Kasumi-1 (cell line): ENCODE data around the gene ADAT3.

ENCODE experiments used
- DNase-seq, 2 experiments: peaks; one replicate each; lab custom pipeline; 2025; lab: John Stamatoyannopoulos, UW

The ADAT3 gene

DNA sequence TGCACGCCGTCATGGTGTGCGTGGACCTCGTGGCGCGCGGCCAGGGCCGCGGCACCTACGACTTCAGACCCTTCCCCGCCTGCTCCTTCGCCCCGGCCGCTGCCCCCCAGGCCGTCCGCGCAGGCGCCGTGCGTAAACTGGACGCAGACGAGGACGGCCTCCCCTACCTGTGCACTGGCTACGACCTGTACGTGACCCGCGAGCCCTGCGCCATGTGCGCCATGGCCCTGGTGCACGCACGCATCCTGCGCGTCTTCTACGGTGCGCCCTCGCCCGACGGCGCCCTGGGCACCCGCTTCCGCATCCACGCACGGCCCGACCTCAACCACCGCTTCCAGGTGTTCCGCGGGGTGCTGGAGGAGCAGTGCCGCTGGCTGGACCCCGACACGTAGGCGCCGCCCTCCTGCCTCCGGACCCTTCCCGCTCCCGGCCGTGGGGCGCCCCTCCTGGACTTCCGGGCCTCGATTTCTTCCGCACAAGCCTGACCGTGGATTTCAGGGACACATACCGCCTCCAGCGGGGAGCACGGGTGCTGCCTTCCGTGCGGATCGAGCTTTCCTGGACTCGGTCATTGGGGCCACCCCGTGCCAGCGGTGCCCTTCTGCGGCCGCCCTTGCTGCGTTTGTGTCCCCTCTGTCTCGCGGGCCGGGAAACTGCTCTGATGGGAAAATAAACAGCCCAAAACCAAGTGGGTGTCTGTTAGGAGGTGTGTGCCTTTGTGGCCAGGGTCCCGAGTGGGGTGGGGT lies 7.7 kb downstream of the ADAT3 start:
- no peak for DNase-seq

DNA sequence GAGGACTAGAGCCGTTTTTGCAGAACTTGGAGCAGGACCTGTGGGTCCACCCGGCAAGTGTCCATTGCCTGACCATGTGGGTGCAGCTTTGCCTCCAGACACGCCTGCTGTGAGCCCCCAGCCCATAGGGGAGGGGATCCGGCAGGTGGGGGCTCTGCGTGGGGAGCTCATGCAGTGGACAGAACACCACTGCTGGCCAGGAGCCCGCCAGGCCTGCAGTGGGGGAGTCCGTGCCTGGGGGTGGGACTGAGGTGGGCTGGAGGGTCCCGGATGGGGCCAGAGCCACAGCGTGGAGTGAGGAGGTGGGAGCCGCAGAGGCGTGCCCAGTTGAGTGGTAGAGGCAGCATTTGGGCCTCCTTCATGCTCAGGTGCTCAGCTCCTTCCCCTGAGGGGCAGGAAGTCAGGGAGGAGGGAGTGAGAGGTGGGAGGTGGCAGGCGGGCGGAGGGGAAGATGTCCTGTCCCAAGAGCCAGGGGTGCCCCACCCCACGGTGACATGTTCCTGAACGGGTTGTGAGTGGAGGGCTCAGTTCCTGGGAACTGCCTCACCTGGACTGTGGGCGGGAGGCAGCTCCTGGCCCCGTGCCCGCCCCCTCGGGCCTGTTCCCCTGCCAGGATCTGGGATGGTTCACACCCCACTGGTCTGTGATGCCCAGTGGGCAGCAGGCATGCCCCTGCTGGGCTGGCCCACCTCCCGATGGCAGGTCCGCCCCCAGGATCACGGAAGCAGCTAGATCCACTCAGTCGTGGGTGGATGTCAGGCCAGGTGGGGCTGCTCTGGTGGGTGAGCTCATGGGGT lies 8.8 kb downstream of the ADAT3 start:
- no peak for DNase-seq

DNA sequence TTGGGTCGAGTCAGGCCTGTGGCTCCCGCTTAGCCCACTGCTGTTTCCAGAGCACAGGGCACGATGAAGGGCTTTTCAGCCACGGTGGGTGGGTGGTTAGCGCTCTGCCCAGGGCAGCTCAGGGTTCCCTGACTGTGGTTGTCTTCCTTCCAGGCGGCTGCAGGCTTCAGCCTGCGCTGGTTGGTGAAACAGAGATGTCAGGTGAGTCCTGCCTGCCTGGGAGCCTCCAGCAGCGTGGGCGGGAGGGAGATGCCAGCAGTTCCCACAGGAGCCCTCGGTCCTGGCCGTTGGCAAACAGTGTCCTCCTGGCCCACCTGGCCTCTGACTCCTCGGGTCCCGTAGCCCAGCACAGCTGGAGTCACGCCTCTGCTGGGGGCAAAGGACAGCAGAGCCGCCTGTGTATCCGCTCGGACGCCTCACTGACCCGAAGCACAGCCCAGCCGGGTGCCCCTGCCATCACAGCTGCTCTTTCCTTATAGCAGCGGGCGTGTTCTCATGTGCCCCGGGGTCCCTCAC lies 9.7 kb downstream of the ADAT3 start:
- DNase-seq: no peak

DNA sequence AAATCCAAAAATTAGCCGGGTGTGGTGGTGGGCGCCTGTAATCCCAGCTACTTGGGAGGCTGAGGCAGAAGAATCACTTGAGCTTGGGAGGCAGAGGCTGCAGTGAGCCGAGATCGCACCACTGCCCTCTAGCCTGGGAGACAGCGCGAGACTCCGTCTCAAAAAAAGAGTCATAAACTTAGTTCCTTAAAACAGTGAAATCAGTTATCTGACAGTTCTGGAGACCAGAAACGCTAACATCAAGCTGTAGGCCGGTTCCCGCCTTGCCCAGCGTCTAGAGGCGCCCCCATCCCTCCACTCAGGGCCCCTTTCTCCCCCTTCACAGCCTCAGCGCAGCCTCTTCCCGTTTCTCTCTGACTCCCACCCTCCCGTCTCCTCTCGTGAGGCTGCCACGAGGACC lies 11.9 kb downstream of the ADAT3 start:
- peak; percentile 22 to 41 for DNase-seq

DNA sequence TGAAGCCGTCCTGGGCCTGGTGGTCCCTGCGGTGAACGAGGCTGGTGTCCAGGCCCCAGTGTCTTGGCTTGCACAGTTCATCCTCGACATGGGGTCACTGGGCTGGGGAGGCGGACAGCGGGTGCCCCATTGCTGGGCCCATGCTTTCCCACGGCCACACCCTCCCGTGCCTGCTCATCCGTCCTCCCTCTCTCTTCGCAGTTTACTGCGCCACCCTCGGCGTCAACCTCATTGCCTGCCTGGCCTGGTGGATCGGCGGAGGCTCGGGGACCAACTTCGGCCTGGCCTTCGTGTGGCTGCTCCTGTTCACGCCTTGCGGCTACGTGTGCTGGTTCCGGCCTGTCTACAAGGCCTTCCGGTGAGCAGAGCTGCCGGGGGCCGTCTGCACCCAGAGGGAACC lies 12.7 kb downstream of the ADAT3 start:
- DNase-seq: no peak

DNA sequence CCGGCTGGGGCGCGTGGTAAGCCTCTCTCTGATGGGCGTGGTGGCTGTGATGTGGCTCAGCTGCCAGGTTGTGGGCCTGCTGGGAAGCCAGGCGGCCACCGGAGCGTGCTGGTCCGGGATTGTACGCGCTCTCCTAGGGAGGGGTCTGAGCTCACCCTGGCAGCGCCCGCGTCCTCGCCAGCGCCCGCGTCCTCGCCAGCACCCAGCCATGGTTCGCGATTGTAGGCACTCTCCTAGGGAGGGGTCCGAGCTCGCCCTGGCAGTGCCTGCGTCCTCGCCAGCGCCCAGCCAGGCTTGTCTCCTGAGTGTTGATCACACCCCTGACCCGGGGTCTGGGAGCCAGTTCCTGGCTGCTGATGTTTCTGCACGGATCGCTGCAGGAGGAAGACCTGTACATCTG lies 13.8 kb downstream of the ADAT3 start:
- no peak for DNase-seq

DNA sequence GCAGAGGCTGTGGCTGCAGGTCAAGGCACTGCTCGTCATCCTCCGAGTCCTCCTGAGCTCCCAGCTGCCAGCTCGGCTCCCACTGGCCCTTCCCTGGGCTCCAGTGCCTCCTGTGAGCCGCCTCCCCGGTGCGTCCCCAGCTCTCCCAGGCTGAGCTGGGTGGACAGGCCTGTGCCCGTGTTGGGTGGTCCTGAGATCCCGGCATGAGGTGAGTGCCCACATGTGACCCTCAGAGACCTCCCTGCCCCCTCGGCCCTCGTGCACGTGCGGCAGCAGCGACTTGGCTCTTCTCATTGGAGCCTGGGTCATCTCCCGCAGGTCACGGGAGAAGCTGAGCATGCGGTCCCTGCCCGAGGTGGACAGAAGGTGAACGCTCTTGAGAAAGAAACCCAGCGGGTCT lies 15.4 kb downstream of the ADAT3 start:
- DNase-seq: no peak

DNA sequence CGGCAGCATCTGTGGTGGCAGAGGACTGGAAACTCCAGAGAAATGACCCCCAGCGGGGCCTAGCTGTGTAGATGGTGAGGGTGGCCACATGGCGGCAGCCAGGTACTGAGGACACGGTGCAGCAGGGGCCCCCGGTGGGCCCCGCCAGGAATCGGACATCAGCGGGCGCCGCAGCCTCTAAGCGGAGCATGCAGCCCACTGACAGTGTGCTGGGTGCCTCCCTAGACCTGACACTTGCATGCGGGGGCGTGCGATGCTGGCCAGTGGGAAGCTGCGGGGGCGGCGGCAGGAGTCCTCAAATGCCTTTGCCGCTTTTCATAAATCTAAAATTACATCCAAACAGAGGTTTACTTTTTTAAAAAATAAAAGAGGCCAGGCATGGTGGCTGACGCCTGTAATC lies 16.1 kb downstream of the ADAT3 start:
- DNase-seq: no peak

DNA sequence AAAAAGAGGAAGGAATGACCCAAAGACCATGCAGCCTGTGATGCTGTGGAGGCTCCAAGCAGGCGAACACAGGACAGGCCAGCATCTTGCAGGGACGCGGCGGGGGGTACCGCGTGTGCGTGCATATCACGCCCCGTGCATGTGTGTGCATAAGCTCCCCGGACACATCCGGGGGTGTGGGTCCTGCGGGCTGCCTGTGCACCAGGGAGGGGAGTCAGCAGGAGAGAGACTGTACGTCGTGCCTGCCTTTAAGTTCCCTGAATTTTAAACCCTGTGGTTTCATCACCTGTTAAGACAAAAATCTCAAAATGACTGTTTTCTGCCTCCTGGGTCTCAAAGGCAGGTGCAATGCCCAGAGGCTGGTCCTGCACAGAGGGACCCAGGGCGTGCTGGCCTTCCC lies 16.6 kb downstream of the ADAT3 start:
- DNase-seq: no peak

DNA sequence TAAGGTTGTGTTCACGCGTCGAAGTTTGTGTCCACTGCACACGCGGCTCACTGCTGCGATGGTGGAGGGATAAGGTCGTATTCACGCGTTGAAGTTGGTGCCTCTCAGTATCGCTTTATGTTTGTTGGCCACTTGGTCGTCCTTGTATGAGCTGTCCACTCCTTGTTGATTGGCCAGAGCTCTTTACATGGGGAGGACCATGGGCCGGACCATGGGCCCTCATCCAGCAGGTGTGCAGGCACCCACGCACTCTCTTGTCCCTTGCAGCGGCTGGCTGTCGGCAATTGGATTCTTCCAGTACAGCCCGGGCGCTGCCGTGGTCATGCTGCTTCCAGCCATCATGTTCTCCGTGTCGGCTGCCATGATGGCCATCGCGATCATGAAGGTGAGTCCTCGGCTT lies 17.6 kb downstream of the ADAT3 start:
- DNase-seq: no peak

DNA sequence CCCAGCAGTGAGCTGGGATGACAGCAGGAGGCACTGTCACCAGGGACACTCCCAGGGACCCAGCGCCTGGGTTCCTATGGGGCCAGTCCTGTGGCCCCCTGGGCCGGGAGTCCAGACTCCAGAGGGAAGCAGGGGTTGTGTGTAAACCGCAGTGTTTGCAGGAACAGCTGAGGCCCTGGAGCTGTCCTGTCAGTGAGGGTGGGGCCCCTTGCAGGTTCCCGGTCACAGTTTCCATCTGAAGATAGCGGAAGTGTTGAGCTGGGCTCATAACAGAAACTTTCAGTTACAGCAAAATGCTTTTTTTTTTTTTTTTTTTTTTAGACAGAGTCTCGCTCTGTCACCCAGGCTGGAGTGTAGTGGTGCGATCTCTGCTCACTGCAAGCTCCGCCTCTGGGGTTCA lies 18.1 kb downstream of the ADAT3 start:
- peak; percentile 30 to 38 for DNase-seq

DNA sequence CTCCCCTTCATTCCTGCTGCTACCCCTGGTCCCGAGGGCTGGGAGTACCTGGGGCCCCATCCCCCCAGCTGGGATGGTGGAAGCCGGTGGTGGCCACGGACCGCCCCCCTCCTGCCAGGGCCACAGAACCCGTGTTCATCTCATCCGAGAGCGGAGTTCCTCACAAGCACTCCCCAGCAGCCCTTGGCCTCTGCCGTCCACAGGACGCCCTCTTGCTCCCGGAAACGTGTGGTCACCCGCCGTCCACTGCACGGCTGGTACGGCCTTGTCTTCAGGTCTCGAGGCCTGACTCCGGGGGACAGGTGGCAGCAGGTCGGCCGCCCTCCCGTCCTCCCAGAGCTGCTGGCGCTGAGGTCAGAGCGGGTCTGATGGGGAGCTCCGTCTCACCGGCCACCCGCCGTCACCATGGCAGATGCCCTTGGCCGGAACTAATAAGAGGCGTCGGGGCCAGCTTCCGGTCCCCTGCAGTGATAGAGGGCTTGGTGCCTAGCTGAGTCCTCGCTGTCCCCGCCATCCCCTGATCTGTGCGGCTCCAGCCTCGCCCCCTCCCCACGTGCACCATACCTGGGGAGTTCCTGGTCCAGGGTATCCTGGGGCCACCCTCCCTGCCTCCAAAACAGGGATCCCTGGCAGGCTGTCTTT lies 19.2 kb downstream of the ADAT3 start:
- DNase-seq: no peak

DNA sequence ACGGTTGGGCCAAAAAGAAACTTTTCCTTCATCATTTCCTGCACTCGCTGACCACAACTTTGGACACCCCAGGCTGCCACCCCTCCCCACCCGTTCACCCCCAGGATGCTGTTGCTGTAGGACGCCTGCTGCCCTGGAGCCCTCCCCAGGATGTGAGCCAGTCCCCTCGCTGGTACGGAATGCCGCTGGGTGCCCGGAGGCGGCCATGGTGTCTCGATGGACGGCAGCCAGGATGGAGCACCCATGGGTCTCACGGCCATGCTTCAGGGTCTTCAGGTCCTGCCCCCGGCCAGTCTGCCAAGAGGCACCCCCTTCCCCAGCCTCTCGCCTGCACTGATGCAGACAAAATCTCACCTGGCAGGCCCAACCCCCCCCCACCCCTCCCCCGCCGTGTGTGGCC lies 20.3 kb downstream of the ADAT3 start:
- DNase-seq: no peak

DNA sequence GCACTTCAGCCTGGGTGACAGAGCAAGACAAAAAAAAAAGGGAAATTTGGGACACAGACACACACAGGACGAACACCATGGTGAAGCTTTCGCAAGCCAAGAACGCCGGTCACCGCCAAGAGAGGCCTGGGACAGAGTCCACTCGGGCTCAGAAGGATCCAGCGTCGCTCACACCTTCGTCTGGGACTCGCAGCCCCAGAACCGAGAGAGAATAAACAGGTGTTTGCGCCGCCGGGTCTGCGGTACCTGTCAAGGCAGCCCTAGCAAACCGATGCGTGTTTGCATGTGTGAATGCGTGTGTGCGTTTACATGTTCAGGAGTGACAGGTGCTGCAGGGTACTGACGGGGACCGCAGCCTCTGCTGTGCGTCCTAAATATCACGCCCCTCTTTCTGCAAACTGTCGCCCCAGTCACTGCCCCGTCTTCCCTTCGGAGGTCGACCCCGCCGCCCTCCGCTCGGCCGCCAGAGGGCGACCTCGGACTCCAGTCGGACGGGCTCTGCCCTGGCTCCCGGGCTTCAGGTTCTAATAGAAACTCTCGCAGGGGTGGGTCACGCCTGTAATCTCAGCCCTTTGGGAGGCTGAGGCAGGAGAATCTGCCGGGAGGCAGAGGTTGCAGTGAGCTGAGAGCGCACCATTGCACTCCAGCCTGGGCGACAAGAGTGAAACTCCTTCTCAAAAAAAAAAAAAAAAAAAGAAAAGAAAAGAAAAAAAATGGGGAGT lies 24.0 kb downstream of the ADAT3 start:
- peak; percentile 73 for DNase-seq

DNA sequence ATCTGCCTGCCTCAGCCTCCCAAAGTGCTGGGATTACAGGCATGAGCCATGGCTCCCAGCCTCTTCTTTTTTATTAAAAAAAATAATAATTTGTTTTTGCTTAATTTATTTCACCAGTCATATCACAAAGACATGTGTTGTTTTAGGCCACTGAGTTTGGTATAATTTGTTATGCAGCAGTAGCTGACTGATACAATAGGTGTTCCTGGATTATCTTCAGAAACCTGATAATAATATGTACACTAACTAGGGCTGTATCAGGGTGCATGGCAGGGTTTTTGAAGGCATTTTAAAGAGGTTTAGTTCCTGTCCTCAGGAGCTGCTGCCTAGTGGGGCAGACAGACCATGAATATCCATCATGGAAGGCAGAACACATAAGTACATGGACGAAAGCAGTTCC lies 26.2 kb downstream of the ADAT3 start:
- no peak for DNase-seq

DNA sequence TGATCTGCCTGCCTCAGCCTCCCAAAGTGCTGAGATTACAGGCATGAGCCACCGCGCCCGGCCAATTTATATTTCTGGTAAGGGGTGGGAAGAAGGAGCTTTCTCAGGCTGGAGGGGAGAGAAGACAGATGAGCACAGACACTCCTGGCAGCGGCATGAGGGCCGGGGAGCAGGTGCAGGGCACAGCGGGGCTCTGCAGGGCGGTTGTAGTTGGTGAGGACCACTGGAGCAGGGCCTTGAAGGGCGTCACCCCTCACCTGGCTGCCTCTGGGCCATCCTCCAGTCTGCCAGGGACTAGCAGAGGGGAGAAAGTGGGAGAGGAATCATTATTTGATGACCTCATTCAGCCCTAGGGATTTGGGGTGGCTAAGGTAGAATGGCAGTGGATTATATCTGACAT lies 27.2 kb downstream of the ADAT3 start:
- DNase-seq: no peak

DNA sequence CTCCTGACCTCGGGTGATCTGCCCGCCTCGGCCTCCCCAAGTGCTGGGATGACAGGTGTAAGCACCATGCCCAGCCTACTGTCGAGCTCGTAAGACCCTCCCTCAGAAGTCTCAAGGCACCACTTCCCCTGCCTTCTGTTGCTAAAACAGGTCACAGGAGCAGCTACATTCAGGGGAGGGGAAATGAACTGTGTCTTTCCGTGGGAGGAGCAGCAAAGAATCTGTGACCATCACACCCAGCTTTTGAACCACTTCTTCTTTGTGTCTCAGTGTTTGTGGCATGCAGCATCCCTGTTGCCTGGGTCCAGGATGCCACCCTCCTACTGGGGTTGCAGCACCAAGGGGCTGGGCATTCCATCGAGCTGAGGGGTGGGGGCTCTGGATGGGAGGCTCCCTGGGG lies 28.0 kb downstream of the ADAT3 start:
- no peak for DNase-seq

DNA sequence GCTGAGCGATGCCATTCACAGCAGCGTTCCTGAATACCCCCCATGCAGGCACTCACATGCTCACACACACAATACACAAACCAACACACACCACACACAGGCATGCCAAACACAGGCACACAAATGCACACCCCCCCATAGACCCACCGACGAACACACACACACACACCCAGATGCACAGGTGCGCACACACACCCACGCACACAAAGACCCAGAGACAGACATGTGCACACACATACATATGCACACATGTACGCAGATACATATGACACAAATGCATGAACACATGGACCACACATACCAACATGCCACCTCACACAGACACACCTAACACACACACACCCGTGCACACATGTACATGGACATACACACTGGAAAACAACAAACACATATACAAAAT lies 28.7 kb downstream of the ADAT3 start:
- DNase-seq: no peak

DNA sequence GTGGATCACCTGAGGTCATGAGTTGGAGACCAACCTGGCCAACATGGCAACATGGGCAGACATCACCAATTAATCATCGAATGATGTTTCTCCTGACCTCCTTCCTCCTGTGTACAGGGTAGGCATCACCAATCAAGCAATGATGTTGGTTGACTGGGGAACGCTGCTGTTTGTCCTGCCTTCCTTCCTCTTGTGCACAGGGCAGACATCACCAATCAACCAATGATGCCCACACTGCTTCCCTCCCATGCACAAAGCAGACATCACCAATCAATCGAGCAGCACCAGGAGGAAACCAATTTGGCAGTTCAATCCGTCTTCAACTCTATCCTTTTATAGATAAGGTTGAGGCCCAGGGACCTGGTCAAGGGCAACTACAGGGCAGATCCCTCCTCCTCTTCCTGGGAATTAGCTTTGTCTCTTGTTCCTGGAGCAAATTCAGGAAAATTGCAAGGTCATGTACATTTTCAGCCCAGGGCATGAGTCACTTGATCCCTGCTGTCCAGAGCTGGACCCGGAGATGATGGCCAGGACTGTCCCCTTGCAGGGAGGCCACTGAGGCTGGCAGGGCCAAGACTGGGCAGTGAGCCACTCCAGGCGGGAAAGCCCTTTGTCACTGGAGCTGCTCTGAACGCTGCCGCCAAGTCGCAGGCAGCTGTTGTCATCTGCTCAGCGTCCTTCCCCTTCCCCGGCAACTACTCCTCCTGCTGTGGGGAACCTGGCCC lies 30.4 kb downstream of the ADAT3 start:
- DNase-seq: peak; percentile 15 to 27

DNA sequence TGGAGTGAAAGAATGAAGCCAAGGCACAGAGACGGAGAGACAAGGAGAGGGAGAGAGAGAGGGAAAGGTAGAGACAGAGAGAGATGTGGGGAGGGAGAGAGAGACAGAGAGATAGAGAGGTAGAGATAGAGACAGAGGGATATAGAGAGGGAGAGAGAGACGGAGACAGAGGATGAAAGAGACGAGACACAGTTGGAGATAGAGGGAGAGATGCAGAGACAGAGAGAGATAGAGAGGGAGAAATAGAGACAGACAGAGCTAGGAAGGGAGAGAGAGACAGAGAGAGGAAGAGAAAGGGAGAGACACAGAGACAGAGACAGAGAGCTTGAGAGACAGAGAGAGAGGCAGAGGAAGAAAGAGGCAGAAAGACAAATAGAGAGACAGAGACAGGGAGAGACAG lies 31.2 kb downstream of the ADAT3 start:
- DNase-seq: no peak

DNA sequence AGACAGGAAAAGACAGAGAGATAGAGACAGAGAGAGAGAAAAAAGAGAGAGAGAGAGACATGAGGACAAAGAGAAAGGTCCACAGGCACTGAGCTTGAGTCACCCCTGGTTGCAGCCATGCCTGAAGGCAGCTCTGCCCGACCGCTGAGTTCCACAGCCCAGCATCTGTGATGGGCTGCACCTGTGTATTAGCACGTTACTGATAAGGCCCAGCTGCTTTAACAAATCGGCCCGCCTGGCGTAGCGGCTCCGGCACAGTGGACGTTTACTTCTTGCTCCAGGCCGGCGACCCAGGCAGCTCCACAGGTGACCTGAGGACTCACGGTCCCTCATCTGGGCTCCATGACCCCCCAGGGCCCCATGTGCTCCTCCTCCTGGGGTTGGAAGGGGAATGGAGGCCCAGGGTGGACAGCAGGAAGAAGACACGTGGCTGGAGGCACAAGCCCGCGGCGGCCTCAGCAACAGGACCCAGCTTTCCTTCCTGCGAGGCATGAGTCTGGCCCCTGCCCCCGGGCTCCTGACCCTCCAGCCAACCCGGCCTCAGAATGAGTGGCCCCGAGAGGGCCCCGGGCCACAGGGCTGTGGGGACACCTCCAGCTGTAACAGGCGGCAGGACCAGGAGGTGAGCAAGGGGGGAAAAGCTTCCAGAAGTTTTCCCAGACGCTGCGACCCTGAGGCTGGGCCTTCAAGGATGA lies 31.9 kb downstream of the ADAT3 start:
- no peak for DNase-seq
